GM21526 (cell line): ENCODE data around the gene SMAD9.
A peak's percentile ranks its signal among the peaks of the same experiment; 100 is the strongest.

ENCODE experiments used
- ATAC-seq: cut with Tn5 transposase; IDR thresholded peaks from one replicate; pipeline ENCODE4 v1.9.1; 2021; ENCODE audit warnings: moderate library complexity; ENCODE audit not compliant: unreplicated experiment, low FRiP score

The SMAD9 gene

GRCh38 chr13:36870050-36870692 lies 49.9 kb downstream of the SMAD9 start:
- ATAC-seq = no peak

GRCh38 chr13:36866232-36866631 lies 53.8 kb downstream of the SMAD9 start:
- no peak for ATAC-seq

GRCh38 chr13:36865265-36865664 lies 54.8 kb downstream of the SMAD9 start:
- ATAC-seq = no peak

- ATAC-seq = no peak
Observed at GRCh38 chr13:36862722-36863121, 57.3 kb downstream of the SMAD9 start.

- no peak for ATAC-seq
Observed at GRCh38 chr13:36862002-36862685, 57.9 kb downstream of the SMAD9 start.

GRCh38 chr13:36859259-36859658 lies 60.8 kb downstream of the SMAD9 start:
- ATAC-seq = no peak

- ATAC-seq = peak; percentile 81
Observed at GRCh38 chr13:36858290-36858689, 61.7 kb downstream of the SMAD9 start.

GRCh38 chr13:36857253-36857652 lies 62.8 kb downstream of the SMAD9 start:
- ATAC-seq = no peak

GRCh38 chr13:36850790-36851438 lies 69.1 kb downstream of the SMAD9 start:
- ATAC-seq = no peak

GRCh38 chr13:36848199-36848982 lies 71.6 kb downstream of the SMAD9 start:
- peak; percentile 73 for ATAC-seq

GRCh38 chr13:36847606-36848005 lies 72.4 kb downstream of the SMAD9 start:
- ATAC-seq = no peak

GRCh38 chr13:36841391-36841790 lies 78.6 kb downstream of the SMAD9 start:
- no peak for ATAC-seq

GRCh38 chr13:36840718-36841250 lies 79.3 kb downstream of the SMAD9 start:
- ATAC-seq = no peak

GRCh38 chr13:36839981-36840380 lies 80.1 kb downstream of the SMAD9 start:
- ATAC-seq = no peak

GRCh38 chr13:36839281-36839680 lies 80.8 kb downstream of the SMAD9 start:
- ATAC-seq = no peak

GRCh38 chr13:36837354-36838092 lies 82.5 kb downstream of the SMAD9 start:
- no peak for ATAC-seq

- ATAC-seq = no peak
Observed at GRCh38 chr13:36834299-36834698, 85.7 kb downstream of the SMAD9 start.

GRCh38 chr13:36831291-36831690 lies 88.7 kb downstream of the SMAD9 start:
- no peak for ATAC-seq

- ATAC-seq = no peak
Observed at GRCh38 chr13:36829753-36830152, 90.3 kb downstream of the SMAD9 start.

GRCh38 chr13:36822785-36823184 lies 97.3 kb downstream of the SMAD9 start:
- no peak for ATAC-seq
